DND-41 (cell line): Measurements from ENCODE around the gene MTCP1.

Experiments
- CTCF ChIP-seq: IDR thresholded peaks from 2 replicates; pipeline ENCODE4 v1.5.1; 2012; ENCODE audit warnings: borderline replicate concordance, low read length, moderate library complexity, mild to moderate bottlenecking; ENCODE audit not compliant: poor library complexity, severe bottlenecking; ENCODE audit errors: extremely low read depth
- EZH2 ChIP-seq: IDR thresholded peaks from 3 replicates; pipeline ENCODE4 v1.6.1; 2012; ENCODE audit warnings: borderline replicate concordance, low read depth, mild to moderate bottlenecking, moderate library complexity, low read length, inconsistent platforms; ENCODE audit not compliant: severe bottlenecking

- no peak for TF ChIP-seq EZH2
- TF ChIP-seq CTCF, result no peak
Measured at GRCh38 chrX:155056471-155056870, 14.5 kb downstream of the MTCP1 start.
